Uterus (tissue), 2 donors: ENCODE data around the gene KPRP.

Experiments used
- POLR2A ChIP-seq, 2 donors: fragments of 450-650 bp; IDR thresholded peaks; one replicate each; pipeline ENCODE4 v1.6.1; 2016; ENCODE audit warnings: antibody characterized with exemption in 2 of 2, mild to moderate bottlenecking in 1 of 2, moderate library complexity in 1 of 2
- TF ChIP-seq, protein P1 (sequence below), 4 experiments: fragments of 200-600 bp in 2 of 4; fragments of 450-650 bp in 2 of 4; sonication (generic) in 2 of 4; IDR thresholded peaks; one replicate each; pipeline ENCODE4 v1.5.1; 2016 to 2019; ENCODE audit warnings: antibody characterized with exemption in 4 of 4, mild to moderate bottlenecking in 2 of 4, moderate library complexity in 1 of 4

DNA sequence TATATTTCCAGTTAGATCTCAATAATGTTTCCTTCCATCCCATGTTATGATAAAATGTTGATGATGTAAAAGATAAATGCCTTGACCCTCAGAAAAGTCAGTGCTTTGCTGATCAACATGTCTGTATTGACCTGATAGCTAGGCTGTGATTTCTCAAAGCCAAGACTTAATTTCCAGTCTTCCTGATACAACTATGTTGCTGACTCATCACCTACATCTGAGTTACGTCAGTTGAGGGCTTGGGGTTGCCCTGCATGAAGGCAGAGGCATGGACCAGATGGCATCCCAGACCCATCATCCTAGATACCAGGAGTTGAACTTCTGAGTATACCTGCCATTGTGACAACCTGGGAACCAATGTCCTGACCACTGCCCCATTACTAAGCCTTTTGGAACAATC, 43.5 kb downstream of the KPRP start:
- TF ChIP-seq, protein P1, sequence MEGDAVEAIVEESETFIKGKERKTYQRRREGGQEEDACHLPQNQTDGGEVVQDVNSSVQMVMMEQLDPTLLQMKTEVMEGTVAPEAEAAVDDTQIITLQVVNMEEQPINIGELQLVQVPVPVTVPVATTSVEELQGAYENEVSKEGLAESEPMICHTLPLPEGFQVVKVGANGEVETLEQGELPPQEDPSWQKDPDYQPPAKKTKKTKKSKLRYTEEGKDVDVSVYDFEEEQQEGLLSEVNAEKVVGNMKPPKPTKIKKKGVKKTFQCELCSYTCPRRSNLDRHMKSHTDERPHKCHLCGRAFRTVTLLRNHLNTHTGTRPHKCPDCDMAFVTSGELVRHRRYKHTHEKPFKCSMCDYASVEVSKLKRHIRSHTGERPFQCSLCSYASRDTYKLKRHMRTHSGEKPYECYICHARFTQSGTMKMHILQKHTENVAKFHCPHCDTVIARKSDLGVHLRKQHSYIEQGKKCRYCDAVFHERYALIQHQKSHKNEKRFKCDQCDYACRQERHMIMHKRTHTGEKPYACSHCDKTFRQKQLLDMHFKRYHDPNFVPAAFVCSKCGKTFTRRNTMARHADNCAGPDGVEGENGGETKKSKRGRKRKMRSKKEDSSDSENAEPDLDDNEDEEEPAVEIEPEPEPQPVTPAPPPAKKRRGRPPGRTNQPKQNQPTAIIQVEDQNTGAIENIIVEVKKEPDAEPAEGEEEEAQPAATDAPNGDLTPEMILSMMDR (IDR thresholded peaks at IDR 0.05): no peak
- no peak for TF ChIP-seq POLR2A (IDR thresholded peaks at IDR 0.05)
